Ishikawa (cell line): ENCODE data around the gene PTPN22.

Source experiments
- CEBPB ChIP-seq: IDR thresholded peaks from 2 replicates; pipeline ENCODE4 v1.6.1; 2012
- CREB1 ChIP-seq: IDR thresholded peaks from 2 replicates; pipeline ENCODE4 v1.6.1; 2012; ENCODE audit warnings: low read depth
- EGR1 ChIP-seq: IDR thresholded peaks from 2 replicates; pipeline ENCODE4 v1.6.1; 2012
- EP300 ChIP-seq: IDR thresholded peaks from 2 replicates; pipeline ENCODE4 v1.6.1; 2012; ENCODE audit warnings: borderline replicate concordance
- NFIC ChIP-seq: IDR thresholded peaks from 2 replicates; pipeline ENCODE4 v1.6.1; 2012
- RAD21 ChIP-seq: IDR thresholded peaks from 2 replicates; pipeline ENCODE4 v1.6.1; 2012; ENCODE audit warnings: low read depth
- TAF1 ChIP-seq: IDR thresholded peaks from 2 replicates; pipeline ENCODE4 v1.6.1; 2012; ENCODE audit warnings: low read depth, mild to moderate bottlenecking
- TCF12 ChIP-seq: IDR thresholded peaks from 2 replicates; pipeline ENCODE4 v1.6.1; 2012; ENCODE audit warnings: low read depth
- YY1 ChIP-seq: IDR thresholded peaks from 2 replicates; pipeline ENCODE4 v1.6.1; 2012; ENCODE audit warnings: low read depth
- ZBTB7A ChIP-seq: IDR thresholded peaks from 2 replicates; pipeline ENCODE4 v1.6.1; 2012; ENCODE audit warnings: low read depth
- TF ChIP-seq, protein P1 (sequence below): IDR thresholded peaks from 2 replicates; pipeline ENCODE4 v1.6.1; 2012
- TF ChIP-seq, protein P2 (sequence below): IDR thresholded peaks from 2 replicates; pipeline ENCODE4 v1.6.1; 2012; ENCODE audit warnings: low read depth, mild to moderate bottlenecking
- TF ChIP-seq, protein P3 (sequence below): IDR thresholded peaks from 2 replicates; pipeline ENCODE4 v1.6.1; 2012

DNA sequence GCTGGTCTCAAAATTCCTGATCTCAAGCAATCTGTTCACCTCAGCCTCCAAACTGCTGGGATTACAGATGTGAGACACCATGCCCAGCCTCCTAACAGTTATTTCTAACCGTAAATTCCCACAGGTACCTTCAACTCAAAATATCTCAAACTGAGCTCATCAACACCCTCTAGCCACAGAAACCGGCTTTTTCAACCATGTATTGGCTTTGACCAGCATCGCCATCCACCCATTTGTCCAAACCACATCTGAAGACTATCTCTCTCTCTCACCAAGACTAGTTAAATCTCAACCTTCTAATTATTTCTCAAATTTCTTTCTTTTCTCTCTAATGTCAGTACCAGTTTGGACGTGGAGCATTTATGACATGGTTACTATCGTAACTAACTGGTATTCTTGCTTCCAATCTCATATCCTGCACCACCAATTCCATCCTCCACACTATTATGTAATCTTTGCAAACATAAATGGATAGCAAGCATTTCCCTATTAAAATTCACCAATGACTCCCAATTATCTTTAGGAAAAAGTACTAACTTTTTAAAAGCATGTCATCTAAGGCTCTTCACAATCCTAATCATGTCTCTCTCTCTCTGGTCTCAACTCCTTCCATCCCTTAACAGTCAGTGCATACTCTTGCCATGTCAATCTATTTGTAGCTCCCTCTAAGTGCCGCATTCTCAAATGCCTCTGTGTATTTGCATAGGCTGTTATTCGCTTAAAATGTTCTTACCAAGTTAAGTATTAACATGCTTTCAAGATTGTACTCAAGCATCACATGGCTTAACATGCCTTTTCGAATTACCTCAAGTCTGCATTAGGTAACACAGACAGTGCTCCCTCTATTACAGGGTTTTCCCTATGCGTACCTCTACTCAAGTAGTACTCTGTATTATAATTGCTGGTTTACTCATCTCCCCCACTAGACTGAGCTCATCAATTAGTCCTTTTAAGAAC lies 77.4 kb downstream of the PTPN22 start:
- no peak for TF ChIP-seq RAD21
- no peak for TF ChIP-seq TCF12
- TF ChIP-seq, protein P1, sequence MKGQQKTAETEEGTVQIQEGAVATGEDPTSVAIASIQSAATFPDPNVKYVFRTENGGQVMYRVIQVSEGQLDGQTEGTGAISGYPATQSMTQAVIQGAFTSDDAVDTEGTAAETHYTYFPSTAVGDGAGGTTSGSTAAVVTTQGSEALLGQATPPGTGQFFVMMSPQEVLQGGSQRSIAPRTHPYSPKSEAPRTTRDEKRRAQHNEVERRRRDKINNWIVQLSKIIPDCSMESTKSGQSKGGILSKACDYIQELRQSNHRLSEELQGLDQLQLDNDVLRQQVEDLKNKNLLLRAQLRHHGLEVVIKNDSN = no peak
- TF ChIP-seq, protein P2, sequence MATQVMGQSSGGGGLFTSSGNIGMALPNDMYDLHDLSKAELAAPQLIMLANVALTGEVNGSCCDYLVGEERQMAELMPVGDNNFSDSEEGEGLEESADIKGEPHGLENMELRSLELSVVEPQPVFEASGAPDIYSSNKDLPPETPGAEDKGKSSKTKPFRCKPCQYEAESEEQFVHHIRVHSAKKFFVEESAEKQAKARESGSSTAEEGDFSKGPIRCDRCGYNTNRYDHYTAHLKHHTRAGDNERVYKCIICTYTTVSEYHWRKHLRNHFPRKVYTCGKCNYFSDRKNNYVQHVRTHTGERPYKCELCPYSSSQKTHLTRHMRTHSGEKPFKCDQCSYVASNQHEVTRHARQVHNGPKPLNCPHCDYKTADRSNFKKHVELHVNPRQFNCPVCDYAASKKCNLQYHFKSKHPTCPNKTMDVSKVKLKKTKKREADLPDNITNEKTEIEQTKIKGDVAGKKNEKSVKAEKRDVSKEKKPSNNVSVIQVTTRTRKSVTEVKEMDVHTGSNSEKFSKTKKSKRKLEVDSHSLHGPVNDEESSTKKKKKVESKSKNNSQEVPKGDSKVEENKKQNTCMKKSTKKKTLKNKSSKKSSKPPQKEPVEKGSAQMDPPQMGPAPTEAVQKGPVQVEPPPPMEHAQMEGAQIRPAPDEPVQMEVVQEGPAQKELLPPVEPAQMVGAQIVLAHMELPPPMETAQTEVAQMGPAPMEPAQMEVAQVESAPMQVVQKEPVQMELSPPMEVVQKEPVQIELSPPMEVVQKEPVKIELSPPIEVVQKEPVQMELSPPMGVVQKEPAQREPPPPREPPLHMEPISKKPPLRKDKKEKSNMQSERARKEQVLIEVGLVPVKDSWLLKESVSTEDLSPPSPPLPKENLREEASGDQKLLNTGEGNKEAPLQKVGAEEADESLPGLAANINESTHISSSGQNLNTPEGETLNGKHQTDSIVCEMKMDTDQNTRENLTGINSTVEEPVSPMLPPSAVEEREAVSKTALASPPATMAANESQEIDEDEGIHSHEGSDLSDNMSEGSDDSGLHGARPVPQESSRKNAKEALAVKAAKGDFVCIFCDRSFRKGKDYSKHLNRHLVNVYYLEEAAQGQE = no peak
- no peak for TF ChIP-seq EP300
- TF ChIP-seq, protein P3, sequence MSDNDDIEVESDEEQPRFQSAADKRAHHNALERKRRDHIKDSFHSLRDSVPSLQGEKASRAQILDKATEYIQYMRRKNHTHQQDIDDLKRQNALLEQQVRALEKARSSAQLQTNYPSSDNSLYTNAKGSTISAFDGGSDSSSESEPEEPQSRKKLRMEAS = no peak
- no peak for TF ChIP-seq CREB1
- TF ChIP-seq TAF1 = no peak
- no peak for TF ChIP-seq YY1
- TF ChIP-seq EGR1 = no peak
- TF ChIP-seq CEBPB = no peak
- no peak for TF ChIP-seq NFIC
- TF ChIP-seq ZBTB7A = no peak
